SH-SY5Y (cell line): Measurements from ENCODE around the gene PIP4K2B.

Experiments
- GATA2 ChIP-seq: IDR thresholded peaks from 2 replicates; pipeline ENCODE4 v1.6.1; 2011; ENCODE audit warnings: mild to moderate bottlenecking, low read depth, low read length
- GATA3 ChIP-seq: IDR thresholded peaks from 2 replicates; pipeline ENCODE4 v1.6.1; 2011; ENCODE audit warnings: low read depth, mild to moderate bottlenecking, low read length, moderate library complexity

DNA sequence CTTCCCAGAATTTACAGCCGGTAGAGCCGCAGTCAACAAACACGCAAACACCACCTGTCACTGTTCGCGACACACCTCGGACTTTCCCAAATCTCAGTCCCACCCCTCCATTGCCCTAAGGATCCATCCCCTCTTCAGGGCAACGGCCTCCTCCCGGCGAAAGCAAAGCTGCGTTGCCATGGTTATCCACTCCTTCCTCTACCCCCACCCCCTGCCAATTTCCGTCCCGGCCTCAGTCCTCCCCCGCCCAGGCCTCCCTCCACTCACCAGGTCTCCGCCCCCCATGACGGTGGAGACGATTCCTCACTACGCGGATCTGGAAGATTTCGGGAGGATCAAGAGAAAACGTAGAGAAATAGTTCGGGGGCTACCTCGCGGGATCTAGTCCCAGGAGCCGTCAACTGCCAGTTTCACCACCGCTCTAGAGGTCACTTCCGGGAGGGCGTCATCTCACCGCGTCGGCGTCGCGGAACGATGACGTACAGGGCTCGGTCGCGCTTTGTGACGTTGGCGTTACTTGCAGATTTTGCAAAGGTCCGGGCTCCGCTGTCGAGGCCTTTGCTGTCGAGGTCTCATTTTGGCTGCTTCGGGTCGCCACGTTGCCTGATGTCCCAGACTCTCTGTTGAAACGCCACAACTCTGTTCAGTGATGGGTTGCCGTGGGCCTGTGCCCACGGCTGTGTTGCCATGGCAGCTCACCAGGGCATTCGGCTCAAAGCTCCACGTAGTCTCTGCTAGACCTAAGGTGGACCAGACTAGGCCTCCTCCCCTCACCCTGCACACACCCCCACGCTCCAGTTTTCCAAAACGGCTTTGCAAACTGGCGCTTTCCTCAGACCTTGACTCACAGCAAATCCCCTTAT, 25.8 kb upstream of the PIP4K2B start, which contains the start of gene CWC25:
- no peak for TF ChIP-seq GATA2
- no peak for TF ChIP-seq GATA3
